ENCODE data around the gene MAP3K12. TPM values are rescaled to one million over a fixed set of nuclear protein-coding genes. Genes with fewer than 3 reads are reported as not detected.

MAP3K12 gene
- polyA plus RNA-seq, 1 donor from 2014 or later: 82.0 TPM

GRCh38 chr12:53476769-53477209 is 22.5 kb downstream of the MAP3K12 start:
- Histone ChIP-seq H3K9me2 (ENCODE audit: insufficient read depth, low read length) (no peaks in the 10 kb centered on the region), H3K4me3 (ENCODE audit: low read length) (no peak overlapping the region), H3K9ac (ENCODE audit: low read length) (no peak overlapping the region), H3K79me2 (replicated peaks; ENCODE audit: insufficient read depth, low read length) (peaks cover 14% of the 10 kb centered on the region), H3K36me3 (ENCODE audit: insufficient read depth, low read length) (peaks cover 5% of the 10 kb centered on the region), H3K27me3 (ENCODE audit: insufficient read depth, low read depth, low read length) (no peaks in the 10 kb centered on the region), H3K4me2 (ENCODE audit: low read length) (no peak overlapping the region), H3K9me3 (ENCODE audit: low read length) (no peaks in the 10 kb centered on the region), H3F3A (ENCODE audit: insufficient read depth, low read length, poor library complexity, severe bottlenecking) (no peaks in the 10 kb centered on the region), H3K27ac (ENCODE audit: low read length) (no peak overlapping the region), H4K20me1 (ENCODE audit: insufficient read depth) (peaks cover 10% of the 10 kb centered on the region), H2AFZ (ENCODE audit: low read depth, low read length) (no peak overlapping the region)
- TF ChIP-seq EZH2 (IDR thresholded peaks at IDR 0.05; ENCODE audit: borderline replicate concordance, insufficient read depth, low read length, poor library complexity, severe bottlenecking) (no peak), CTCF (IDR thresholded peaks at IDR 0.05; ENCODE audit: poor library complexity, severe bottlenecking) (peak; percentile 30)

GRCh38 chr12:53474819-53475218 is 24.4 kb downstream of the MAP3K12 start:
- Histone ChIP-seq H3K36me3 (ENCODE audit: insufficient read depth, low read length) (peaks cover 5% of the 10 kb centered on the region), H3K9me3 (ENCODE audit: low read length) (no peaks in the 10 kb centered on the region), H3K27ac (ENCODE audit: low read length) (no peak overlapping the region), H3K27me3 (ENCODE audit: insufficient read depth, low read depth, low read length) (no peaks in the 10 kb centered on the region), H2AFZ (ENCODE audit: low read depth, low read length) (no peak overlapping the region), H3K9ac (ENCODE audit: low read length) (no peak overlapping the region), H4K20me1 (ENCODE audit: insufficient read depth) (peaks cover 10% of the 10 kb centered on the region), H3K4me3 (ENCODE audit: low read length) (no peak overlapping the region), H3K79me2 (replicated peaks; ENCODE audit: insufficient read depth, low read length) (peaks cover 14% of the 10 kb centered on the region), H3K9me2 (ENCODE audit: insufficient read depth, low read length) (no peaks in the 10 kb centered on the region), H3K4me2 (ENCODE audit: low read length) (no peak overlapping the region), H3F3A (ENCODE audit: insufficient read depth, low read length, poor library complexity, severe bottlenecking) (no peaks in the 10 kb centered on the region)
- no peak for TF ChIP-seq SMC3 (conservative IDR thresholded peaks at IDR 0.05; ENCODE audit: poor library complexity)
- TF ChIP-seq REST (IDR thresholded peaks at IDR 0.05; ENCODE audit: borderline replicate concordance): no peak
- TF ChIP-seq POLR2AphosphoS5 (IDR thresholded peaks at IDR 0.05): no peak
- no peak for TF ChIP-seq MXI1 (conservative IDR thresholded peaks at IDR 0.05; ENCODE audit: poor library complexity, severe bottlenecking)

GRCh38 chr12:53474077-53474476 is 25.2 kb downstream of the MAP3K12 start:
- no peaks in the 10 kb centered on the region for H3K27me3 ChIP-seq (ENCODE audit: insufficient read depth, low read depth, low read length)
- H3K27ac ChIP-seq (ENCODE audit: low read length): no peak overlapping the region
- no peak for TF ChIP-seq REST (IDR thresholded peaks at IDR 0.05; ENCODE audit: borderline replicate concordance)
- no peak for TF ChIP-seq SMC3 (conservative IDR thresholded peaks at IDR 0.05; ENCODE audit: poor library complexity)
- TF ChIP-seq TAF1 (IDR thresholded peaks at IDR 0.05; ENCODE audit: low read depth): no peak
- TF ChIP-seq RAD21 (conservative IDR thresholded peaks at IDR 0.05): no peak
- no peak for TF ChIP-seq POLR2AphosphoS5 (IDR thresholded peaks at IDR 0.05)
- TF ChIP-seq MXI1 (conservative IDR thresholded peaks at IDR 0.05; ENCODE audit: poor library complexity, severe bottlenecking): no peak
- no peak for TF ChIP-seq CTCF (IDR thresholded peaks at IDR 0.05; ENCODE audit: poor library complexity, severe bottlenecking)
- TF ChIP-seq EP300 (conservative IDR thresholded peaks at IDR 0.05; ENCODE audit: poor library complexity, severe bottlenecking): no peak
- TF ChIP-seq EZH2 (IDR thresholded peaks at IDR 0.05; ENCODE audit: borderline replicate concordance, insufficient read depth, low read length, poor library complexity, severe bottlenecking): no peak
- peaks cover 5% of the 10 kb centered on the region for H3K36me3 ChIP-seq (ENCODE audit: insufficient read depth, low read length)
- peaks cover 10% of the 10 kb centered on the region for H4K20me1 ChIP-seq (ENCODE audit: insufficient read depth)
- no peaks in the 10 kb centered on the region for H3F3A ChIP-seq (ENCODE audit: insufficient read depth, low read length, poor library complexity, severe bottlenecking)
- H3K4me2 ChIP-seq (ENCODE audit: low read length): no peak overlapping the region
- no peaks in the 10 kb centered on the region for H3K9me2 ChIP-seq (ENCODE audit: insufficient read depth, low read length)
- H3K4me3 ChIP-seq (ENCODE audit: low read length): no peak overlapping the region
- H3K9me3 ChIP-seq (ENCODE audit: low read length): no peaks in the 10 kb centered on the region
- H2AFZ ChIP-seq (ENCODE audit: low read depth, low read length): no peak overlapping the region
- peaks cover 14% of the 10 kb centered on the region for H3K79me2 ChIP-seq (replicated peaks; ENCODE audit: insufficient read depth, low read length)
- H3K9ac ChIP-seq (ENCODE audit: low read length): no peak overlapping the region

Measured in neural cell (in vitro differentiated cells).